Astrocyte (in vitro differentiated cells and primary cell): ENCODE measurements around the gene PTPMT1.

ENCODE experiments used
- EZH2 ChIP-seq: IDR thresholded peaks from 2 replicates; pipeline ENCODE4 v1.6.1; 2012; ENCODE audit warnings: mild to moderate bottlenecking, low read length, inconsistent platforms; ENCODE audit not compliant: insufficient read depth
- TF ChIP-seq, protein P1 (sequence below): IDR thresholded peaks from 2 replicates; pipeline ENCODE4 v1.5.1; 2011; ENCODE audit warnings: low read depth, mild to moderate bottlenecking, inconsistent platforms, low read length, moderate library complexity; ENCODE audit not compliant: insufficient read depth

DNA sequence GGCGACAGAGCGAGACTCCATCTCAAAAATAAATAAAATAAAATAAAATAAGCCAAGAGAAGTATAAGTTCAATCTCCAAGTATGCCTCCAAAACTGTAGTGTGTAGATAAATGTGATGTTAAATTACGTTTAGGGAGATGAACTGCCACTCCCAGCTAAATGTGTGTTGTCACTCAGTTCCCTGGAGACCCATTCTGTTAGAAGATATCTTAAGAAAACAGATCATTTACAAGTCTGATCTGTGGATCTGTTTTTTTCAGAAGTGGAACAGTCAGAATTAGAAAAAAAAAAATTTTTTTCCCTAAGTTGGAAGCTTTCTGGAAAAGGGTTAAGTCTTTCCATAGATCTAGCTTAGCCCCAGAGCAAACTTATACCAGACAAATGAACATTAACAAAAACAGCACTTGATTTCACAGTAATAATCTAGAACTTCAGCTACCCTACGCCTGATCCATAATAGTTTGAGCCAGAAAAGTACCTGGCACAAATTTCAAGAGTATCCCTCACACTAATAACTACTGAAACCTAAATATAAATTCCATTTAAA lies 30.6 kb upstream of the PTPMT1 start:
- TF ChIP-seq, protein P1, sequence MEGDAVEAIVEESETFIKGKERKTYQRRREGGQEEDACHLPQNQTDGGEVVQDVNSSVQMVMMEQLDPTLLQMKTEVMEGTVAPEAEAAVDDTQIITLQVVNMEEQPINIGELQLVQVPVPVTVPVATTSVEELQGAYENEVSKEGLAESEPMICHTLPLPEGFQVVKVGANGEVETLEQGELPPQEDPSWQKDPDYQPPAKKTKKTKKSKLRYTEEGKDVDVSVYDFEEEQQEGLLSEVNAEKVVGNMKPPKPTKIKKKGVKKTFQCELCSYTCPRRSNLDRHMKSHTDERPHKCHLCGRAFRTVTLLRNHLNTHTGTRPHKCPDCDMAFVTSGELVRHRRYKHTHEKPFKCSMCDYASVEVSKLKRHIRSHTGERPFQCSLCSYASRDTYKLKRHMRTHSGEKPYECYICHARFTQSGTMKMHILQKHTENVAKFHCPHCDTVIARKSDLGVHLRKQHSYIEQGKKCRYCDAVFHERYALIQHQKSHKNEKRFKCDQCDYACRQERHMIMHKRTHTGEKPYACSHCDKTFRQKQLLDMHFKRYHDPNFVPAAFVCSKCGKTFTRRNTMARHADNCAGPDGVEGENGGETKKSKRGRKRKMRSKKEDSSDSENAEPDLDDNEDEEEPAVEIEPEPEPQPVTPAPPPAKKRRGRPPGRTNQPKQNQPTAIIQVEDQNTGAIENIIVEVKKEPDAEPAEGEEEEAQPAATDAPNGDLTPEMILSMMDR, result no peak
- no peak for TF ChIP-seq EZH2
